8988T (cell line): ENCODE measurements around the gene SCO2.

Experiments
- DNase-seq: peaks from one replicate; pipeline ENCODE4 v3.0.0; 2011

Gene SCO2

GRCh38 chr22:50518606-50519005 is 6.8 kb downstream of the SCO2 start:
- no peak for DNase-seq

GRCh38 chr22:50517495-50518260 is 7.7 kb downstream of the SCO2 start:
- DNase-seq: no peak

- DNase-seq: no peak
Observed at GRCh38 chr22:50516891-50517290, 8.5 kb downstream of the SCO2 start.

- no peak for DNase-seq
Observed at GRCh38 chr22:50516068-50516467, 9.3 kb downstream of the SCO2 start.

- DNase-seq: no peak
Observed at GRCh38 chr22:50513175-50513574, 12.2 kb downstream of the SCO2 start.

- no peak for DNase-seq
Observed at GRCh38 chr22:50508897-50509296, 16.5 kb downstream of the SCO2 start.

- DNase-seq: peak; percentile 96
Observed at GRCh38 chr22:50507991-50508884, 17.2 kb downstream of the SCO2 start, which contains the start of gene NCAPH2. Gene NCAPH2, plus strand, starts transcription at chr22:50508224. Its CDS starts 114 bp downstream, at chr22:50508338.

GRCh38 chr22:50507421-50507990 is 17.9 kb downstream of the SCO2 start, which contains the start of gene LMF2:
Gene LMF2, minus strand, starts transcription at chr22:50507702. Its CDS starts 27 bp downstream, at chr22:50507675.
- peak; percentile 93 for DNase-seq

- DNase-seq: no peak
Observed at GRCh38 chr22:50506611-50507420, 18.6 kb downstream of the SCO2 start.

- no peak for DNase-seq
Observed at GRCh38 chr22:50505776-50506610, 19.4 kb downstream of the SCO2 start.

GRCh38 chr22:50505276-50505775 is 20.1 kb downstream of the SCO2 start:
- DNase-seq: no peak

GRCh38 chr22:50504369-50505211 is 20.8 kb downstream of the SCO2 start:
- DNase-seq: no peak

- no peak for DNase-seq
Observed at GRCh38 chr22:50503475-50504145, 21.8 kb downstream of the SCO2 start.

- no peak for DNase-seq
Observed at GRCh38 chr22:50502628-50503474, 22.5 kb downstream of the SCO2 start.

- DNase-seq: no peak
Observed at GRCh38 chr22:50502096-50502495, 23.3 kb downstream of the SCO2 start.

- DNase-seq: no peak
Observed at GRCh38 chr22:50500452-50500851, 24.9 kb downstream of the SCO2 start.

GRCh38 chr22:50498322-50498890 is 27.0 kb downstream of the SCO2 start:
- no peak for DNase-seq

- no peak for DNase-seq
Observed at GRCh38 chr22:50497093-50497492, 28.3 kb downstream of the SCO2 start.
